Stomach smooth muscle (tissue), 2 donors: ENCODE results near the gene EXOC7.

ENCODE experiments used
- H3K27ac ChIP-seq: one replicate; pipeline ENCODE4 v1.7.0; 2013; ENCODE audit warnings: mild to moderate bottlenecking, low read length, inconsistent platforms
- H3K27me3 ChIP-seq, 2 donors: one replicate each; pipeline ENCODE4 v1.7.0; 2013; ENCODE audit warnings: low read length in 2 of 2; ENCODE audit not compliant: insufficient read depth in 2 of 2, control insufficient read depth in 1 of 2
- H3K36me3 ChIP-seq, 2 donors: one replicate each; pipeline ENCODE4 v1.7.0; 2013; ENCODE audit warnings: low read length in 2 of 2; ENCODE audit not compliant: control insufficient read depth in 2 of 2, insufficient read depth in 2 of 2
- H3K4me1 ChIP-seq: one replicate; pipeline ENCODE4 v1.7.0; 2013; ENCODE audit warnings: low read length; ENCODE audit not compliant: control insufficient read depth, insufficient read depth
- H3K4me3 ChIP-seq, 2 donors: one replicate each; pipeline ENCODE4 v1.7.0; 2013; ENCODE audit warnings: low read length in 2 of 2
- H3K9ac ChIP-seq, 2 donors: one replicate each; pipeline ENCODE4 v1.7.0; 2013; ENCODE audit warnings: low read length in 2 of 2, mild to moderate bottlenecking in 1 of 2
- H3K9me3 ChIP-seq, 2 donors: one replicate each; pipeline ENCODE4 v1.7.0; 2013; ENCODE audit warnings: low read length in 2 of 2; ENCODE audit not compliant: control insufficient read depth in 2 of 2
- donor health status: healthy.
- donor health status: Pancreatic carcinoma.

The EXOC7 gene

DNA sequence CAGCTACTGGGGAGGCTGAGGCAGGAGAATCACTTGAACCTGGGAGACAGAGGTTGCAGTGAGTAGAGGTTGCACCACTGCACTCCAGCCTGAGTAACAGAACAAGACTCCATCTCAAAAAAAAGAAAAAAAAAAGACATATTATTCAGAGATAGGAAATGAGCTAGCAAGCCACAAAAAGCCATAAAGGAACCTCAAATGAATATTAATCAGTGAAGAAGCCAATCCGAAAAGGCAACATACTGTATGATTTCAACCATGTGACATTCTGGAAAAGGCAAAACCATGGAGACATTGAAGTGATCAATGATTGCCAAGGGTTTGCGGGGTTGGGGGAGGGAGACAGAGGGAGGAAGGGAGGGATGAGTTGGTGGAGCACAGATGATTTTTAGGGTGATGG, 8.4 kb upstream of the EXOC7 start:
- Histone ChIP-seq H3K4me1 (no peaks in the 10 kb centered on the region), H3K36me3 (no peaks in the 10 kb centered on the region), H3K27me3 (no peaks in the 10 kb centered on the region), H3K9ac (no peak overlapping the region), H3K4me3 (no peak overlapping the region), H3K27ac (no peak overlapping the region), H3K9me3 (no peaks in the 10 kb centered on the region)

DNA sequence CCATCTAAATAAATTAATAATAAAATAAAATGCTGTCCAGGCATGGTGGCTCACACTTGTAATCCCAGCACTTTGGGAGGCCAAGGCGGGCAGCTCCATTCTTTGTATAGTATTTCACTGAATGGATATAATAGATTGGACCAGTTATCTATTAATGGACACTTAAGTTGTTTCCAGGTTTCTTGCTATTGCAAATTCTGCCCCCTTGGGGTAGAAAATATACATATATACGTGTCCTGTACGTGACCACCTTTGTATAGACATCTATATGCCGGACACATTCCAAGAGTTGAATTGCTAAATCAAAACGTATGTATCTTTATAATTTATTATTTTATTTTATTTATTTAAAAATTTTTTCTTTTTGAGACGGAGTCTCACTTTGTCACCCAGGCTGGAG, 3.9 kb upstream of the EXOC7 start:
- Histone ChIP-seq H3K4me1 (peaks cover 12% of the 10 kb centered on the region), H3K27ac (no peak overlapping the region), H3K9me3 (no peaks in the 10 kb centered on the region), H3K9ac (no peak overlapping the region), H3K27me3 (no peaks in the 10 kb centered on the region), H3K4me3 (no peak overlapping the region), H3K36me3 (no peaks in the 10 kb centered on the region)

DNA sequence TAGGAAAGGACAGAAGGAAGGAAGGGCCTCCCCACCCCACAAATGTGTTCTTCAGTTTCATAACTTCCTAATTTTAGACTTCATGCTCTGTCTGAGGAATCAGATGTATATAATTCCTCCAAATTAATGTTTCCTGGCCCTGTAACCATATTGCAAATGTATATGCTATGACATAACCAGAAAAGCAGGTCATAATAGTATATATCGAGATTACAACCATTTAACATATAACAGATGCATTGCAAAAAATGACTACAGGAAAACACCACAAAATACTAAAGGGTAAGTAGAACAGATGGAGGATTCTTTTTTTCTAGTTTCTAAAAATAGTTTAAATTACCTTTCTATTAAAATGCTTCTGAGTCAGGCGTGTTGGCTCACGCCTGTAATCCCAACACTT, 3.1 kb upstream of the EXOC7 start:
- no peak overlapping the region for H3K27ac ChIP-seq
- H3K4me1 ChIP-seq = peaks cover 19% of the 10 kb centered on the region
- H3K36me3 ChIP-seq = peaks cover 0 to 4% of the 10 kb centered on the region in 2 donors

DNA sequence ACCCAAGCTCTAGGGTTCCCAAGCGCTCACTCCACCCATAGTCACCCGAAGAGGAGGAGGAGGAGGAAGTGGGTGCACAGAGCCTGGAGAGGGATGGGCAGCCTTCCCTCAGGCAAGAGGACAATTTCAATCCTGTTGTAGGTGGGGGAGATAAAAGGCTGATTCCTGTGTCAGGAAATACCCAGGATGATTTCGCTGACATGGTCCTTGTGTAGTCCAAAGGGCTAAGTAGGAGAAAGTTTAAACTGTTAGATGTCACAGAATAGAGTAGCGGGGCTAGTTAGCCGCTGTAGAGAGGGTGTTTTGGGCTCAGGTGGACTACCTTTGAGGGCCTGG, 1.3 kb upstream of the EXOC7 start:
- H3K4me3 ChIP-seq = no peak overlapping the region
- no peaks in the 10 kb centered on the region for H3K27me3 ChIP-seq
- peaks cover 22% of the 10 kb centered on the region for H3K4me1 ChIP-seq
- no peak overlapping the region for H3K9ac ChIP-seq
- H3K9me3 ChIP-seq = no peaks in the 10 kb centered on the region
- H3K27ac ChIP-seq = no peak overlapping the region
- peaks cover 8 to 12% of the 10 kb centered on the region in 2 donors for H3K36me3 ChIP-seq

More for the DNA sequence above, 3.1 kb upstream of the EXOC7 start:
- Histone ChIP-seq H3K27me3 (no peaks in the 10 kb centered on the region), H3K9me3 (no peaks in the 10 kb centered on the region), H3K4me3 (no peak overlapping the region), H3K9ac (no peak overlapping the region)

DNA sequence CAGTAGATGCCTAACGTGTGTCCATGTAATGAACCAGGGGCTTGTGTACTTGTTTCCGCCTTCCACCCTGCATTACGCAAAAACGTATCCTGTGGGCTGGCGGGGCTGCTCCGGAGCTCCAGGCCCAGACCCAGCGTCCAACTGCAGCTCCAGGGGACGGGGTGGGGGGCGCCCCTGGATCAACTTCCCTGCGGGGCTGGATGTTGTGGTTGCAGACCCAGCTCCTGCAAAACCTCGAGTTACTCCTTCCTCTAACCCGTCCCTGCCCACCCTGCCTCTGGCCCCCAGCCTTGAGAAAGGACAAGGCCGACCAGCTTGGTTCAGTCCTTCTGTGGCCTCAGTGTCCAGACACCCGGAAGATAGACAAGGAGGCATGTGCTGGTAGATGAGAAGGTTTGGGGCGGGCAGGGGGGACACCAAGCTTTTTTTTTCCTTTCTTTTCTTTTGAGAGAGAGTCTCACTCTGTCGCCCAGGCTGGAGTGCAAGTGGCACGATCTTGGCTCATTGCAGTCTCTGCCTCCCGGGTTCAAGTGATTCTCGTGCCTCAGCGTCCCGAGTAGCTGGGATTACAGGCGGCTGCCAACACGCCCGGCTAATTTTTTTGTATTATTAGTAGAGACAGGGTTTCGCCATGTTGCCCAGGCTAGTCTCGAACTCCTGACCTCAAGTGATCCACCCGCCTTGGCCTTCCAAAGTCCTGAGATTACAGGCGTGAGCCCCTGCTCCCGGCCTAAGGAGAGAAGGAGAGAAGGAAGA, 731 bp upstream of the EXOC7 start:
- Histone ChIP-seq H3K36me3 (peaks cover 13 to 16% of the 10 kb centered on the region in 2 donors), H3K4me3 (peak overlapping the region; percentile 76 to 94), H3K27ac (peak overlapping the region; percentile 76), H3K9ac (peak overlapping the region; percentile 66 to 86), H3K27me3 (no peaks in the 10 kb centered on the region), H3K9me3 (no peaks in the 10 kb centered on the region), H3K4me1 (peaks cover 22% of the 10 kb centered on the region)

DNA sequence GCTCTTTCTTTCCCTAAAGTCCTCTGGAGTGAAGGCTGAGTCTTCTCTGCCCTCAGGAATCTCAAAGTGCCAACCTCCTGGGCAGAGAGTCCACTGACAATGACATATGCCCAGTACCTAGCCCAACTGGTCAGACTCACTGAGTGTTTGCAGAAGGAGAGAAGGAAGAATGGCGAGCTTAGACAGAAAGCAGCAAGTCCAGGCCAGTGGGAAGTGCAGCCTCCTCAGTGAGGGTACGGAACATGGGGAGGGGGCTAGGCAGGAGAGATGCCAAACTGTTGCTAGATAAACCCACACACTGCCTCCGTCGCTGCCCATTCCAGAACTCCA, 678 bp downstream of the EXOC7 start:
- H3K27me3 ChIP-seq = no peaks in the 10 kb centered on the region
- H3K4me1 ChIP-seq = peaks cover 22% of the 10 kb centered on the region
- peak overlapping the region; percentile 66 to 86 for H3K9ac ChIP-seq
- no peaks in the 10 kb centered on the region for H3K9me3 ChIP-seq
- H3K36me3 ChIP-seq = peaks cover 13 to 16% of the 10 kb centered on the region in 2 donors
- peak overlapping the region; percentile 76 for H3K27ac ChIP-seq
- peak overlapping the region; percentile 76 to 94 for H3K4me3 ChIP-seq

DNA sequence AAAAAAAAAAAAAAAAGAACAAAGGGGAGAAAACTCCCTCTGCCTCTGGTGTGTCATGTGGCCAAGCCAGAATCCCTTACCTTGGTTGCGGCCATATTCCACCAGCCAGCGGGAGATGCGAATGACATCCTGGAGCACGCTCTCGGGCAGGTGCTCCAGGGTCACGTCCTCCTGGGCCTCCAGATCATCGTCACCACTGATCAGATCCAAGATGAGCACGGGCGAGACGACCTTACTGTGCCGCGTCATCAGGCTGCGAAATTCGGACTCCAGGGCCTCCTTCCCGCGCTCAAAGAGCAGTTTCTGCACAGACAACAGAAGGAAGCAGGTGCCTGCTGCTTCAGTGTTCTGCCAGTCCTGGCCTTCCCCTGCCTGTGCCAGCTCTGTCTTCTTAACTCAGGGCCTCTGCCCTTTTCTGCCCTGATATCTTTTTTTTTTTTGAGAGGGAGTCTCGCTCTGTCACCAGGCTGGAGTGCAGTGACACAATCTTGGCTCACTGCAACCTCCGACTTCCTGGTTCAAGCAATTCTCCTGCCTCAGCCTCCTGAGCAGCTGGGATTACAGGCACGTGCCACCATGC, 5.8 kb downstream of the EXOC7 start:
- Histone ChIP-seq H3K9me3 (no peaks in the 10 kb centered on the region), H3K27me3 (no peaks in the 10 kb centered on the region), H3K27ac (no peak overlapping the region), H3K9ac (no peak overlapping the region), H3K36me3 (peaks cover 40 to 47% of the 10 kb centered on the region in 2 donors), H3K4me1 (peaks cover 13% of the 10 kb centered on the region), H3K4me3 (no peak overlapping the region)

DNA sequence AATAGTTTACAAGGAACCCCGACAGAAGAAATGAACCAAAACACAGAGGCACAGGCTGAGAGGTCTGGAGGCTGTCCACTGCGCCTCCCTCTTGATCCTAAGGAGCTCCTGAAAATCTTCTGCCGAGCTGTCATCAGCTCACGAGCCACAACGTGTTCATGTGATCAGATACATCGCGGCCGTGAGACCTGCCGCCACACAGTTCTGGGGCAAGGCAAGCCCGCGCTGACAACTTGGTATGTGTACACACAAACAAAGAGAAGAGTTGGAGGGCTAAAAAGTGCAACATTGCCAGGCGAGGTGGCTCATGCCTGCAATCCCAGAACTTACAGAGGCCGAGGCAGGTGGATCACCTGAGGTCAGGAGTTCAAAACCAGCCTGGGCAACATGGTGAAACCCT, 7.6 kb downstream of the EXOC7 start:
- H3K27me3 ChIP-seq = no peaks in the 10 kb centered on the region
- H3K27ac ChIP-seq = no peak overlapping the region
- no peaks in the 10 kb centered on the region for H3K4me1 ChIP-seq
- H3K36me3 ChIP-seq = peaks cover 40 to 47% of the 10 kb centered on the region in 2 donors
- no peaks in the 10 kb centered on the region for H3K9me3 ChIP-seq
- H3K4me3 ChIP-seq = no peak overlapping the region
- no peak overlapping the region for H3K9ac ChIP-seq

DNA sequence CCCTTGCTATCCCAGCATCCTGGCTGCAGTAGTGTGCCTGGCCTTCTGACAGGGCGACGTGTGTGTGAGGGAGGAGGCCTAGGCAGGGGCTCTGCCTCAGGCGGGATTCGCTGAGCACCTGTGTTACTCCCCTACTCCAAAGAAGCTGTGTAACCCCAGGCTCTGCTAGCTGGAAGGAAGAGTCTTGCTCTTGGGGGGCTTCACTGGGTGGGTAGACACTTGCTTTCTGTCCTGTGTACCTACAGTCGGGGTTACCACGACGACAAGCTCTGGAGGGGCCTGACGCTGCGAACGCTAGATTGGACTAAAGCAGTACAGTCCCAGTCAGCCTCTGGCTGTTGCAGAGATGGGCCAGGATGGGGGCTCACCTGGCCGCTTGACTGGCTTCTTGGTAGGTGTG, 9.5 kb downstream of the EXOC7 start:
- no peaks in the 10 kb centered on the region for H3K9me3 ChIP-seq
- no peak overlapping the region for H3K9ac ChIP-seq
- no peaks in the 10 kb centered on the region for H3K4me1 ChIP-seq
- H3K27ac ChIP-seq = no peak overlapping the region
- no peaks in the 10 kb centered on the region for H3K27me3 ChIP-seq
- peaks cover 41 to 50% of the 10 kb centered on the region in 2 donors for H3K36me3 ChIP-seq
- H3K4me3 ChIP-seq = no peak overlapping the region

DNA sequence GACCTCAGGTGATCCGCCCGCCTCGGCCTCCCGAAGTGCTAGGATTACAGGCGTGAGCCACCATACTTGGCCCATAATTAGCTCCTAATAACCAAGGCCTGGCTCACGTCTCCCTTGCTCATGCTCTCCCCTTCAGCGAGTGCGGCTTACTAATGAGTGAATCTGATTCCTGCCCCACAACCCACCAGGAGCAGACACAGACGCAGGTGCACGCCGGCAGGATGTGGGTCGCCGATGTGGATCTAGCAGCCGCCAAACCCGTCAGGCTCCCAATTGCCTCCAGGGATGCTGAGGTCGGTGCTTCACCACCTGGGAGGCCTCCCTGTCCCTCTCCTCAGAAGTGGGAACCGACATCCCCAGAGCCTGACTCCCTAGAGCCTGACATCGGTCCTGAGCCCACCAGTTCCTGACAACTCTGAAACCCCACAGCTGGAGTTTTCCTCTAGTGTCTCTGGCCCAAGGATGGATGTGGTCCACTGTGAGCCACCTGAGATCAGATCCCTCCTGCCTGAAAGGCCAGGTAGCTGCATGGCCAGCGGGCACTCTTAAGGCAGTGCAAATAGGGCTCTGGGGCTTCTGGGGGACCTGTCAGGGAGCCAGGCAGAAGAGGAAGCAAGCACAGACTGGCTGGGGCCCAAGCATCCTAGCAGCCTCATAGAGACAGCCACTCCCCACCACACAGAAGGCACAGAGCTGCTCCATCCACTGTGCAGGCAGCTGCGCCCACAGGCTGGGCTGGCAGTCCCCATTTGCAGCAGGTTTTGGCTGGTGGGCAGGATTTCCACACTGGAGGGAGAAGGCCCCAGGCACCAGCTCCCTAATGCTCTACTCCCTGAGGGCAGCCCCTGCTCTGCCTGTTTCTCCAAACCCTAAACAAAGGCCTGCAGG, 10.8 kb downstream of the EXOC7 start:
- no peak overlapping the region for H3K4me3 ChIP-seq
- no peaks in the 10 kb centered on the region for H3K9me3 ChIP-seq
- no peak overlapping the region for H3K27ac ChIP-seq
- peaks cover 54 to 60% of the 10 kb centered on the region in 2 donors for H3K36me3 ChIP-seq
- no peaks in the 10 kb centered on the region for H3K4me1 ChIP-seq
- no peaks in the 10 kb centered on the region for H3K27me3 ChIP-seq
- H3K9ac ChIP-seq = no peak overlapping the region
